Endodermal cell (in vitro differentiated cells): Measurements from ENCODE around the gene BUD31. TPM values are rescaled to one million over a fixed set of nuclear protein-coding genes. Genes with fewer than 3 reads are reported as not detected.

ENCODE experiments used
- DNase-seq: peaks from one replicate; pipeline ENCODE4 v3.0.0-alpha.2; 2017
- H3K27ac ChIP-seq: 2 replicates; pipeline ENCODE4 v1.5.1; 2013; ENCODE audit warnings: mild to moderate bottlenecking, low read depth, low read length, moderate library complexity
- H3K27me3 ChIP-seq: 2 replicates; pipeline ENCODE4 v1.6.1; 2013; ENCODE audit warnings: mild to moderate bottlenecking, low read length, moderate library complexity; ENCODE audit not compliant: insufficient read depth, control insufficient read depth, poor library complexity, severe bottlenecking
- H3K36me3 ChIP-seq: 2 replicates; pipeline ENCODE4 v1.7.0; 2013; ENCODE audit warnings: mild to moderate bottlenecking, low read length, moderate library complexity; ENCODE audit not compliant: control insufficient read depth, insufficient read depth
- H3K4me1 ChIP-seq: one replicate; pipeline ENCODE4 v1.7.0; 2013; ENCODE audit warnings: low read length; ENCODE audit not compliant: control insufficient read depth, insufficient read depth
- H3K4me3 ChIP-seq: 2 replicates; pipeline ENCODE4 v1.5.1; 2013; ENCODE audit warnings: mild to moderate bottlenecking, low read length, moderate library complexity
- H3K9ac ChIP-seq: 2 replicates; pipeline ENCODE4 v1.6.1; 2013; ENCODE audit warnings: mild to moderate bottlenecking, low read length, moderate library complexity; ENCODE audit not compliant: poor library complexity, severe bottlenecking; ENCODE audit errors: extremely low read depth
- H3K9me3 ChIP-seq: 2 replicates; pipeline ENCODE4 v1.6.1; 2013; ENCODE audit warnings: mild to moderate bottlenecking, low read length, moderate library complexity; ENCODE audit not compliant: control insufficient read depth
- H3K27ac Mint-ChIP-seq: 2 replicates; pipeline ENCODE4 v1.8.0; 2020; ENCODE audit warnings: mixed read lengths
- H3K27me3 Mint-ChIP-seq: 2 replicates; pipeline ENCODE4 v1.8.0; 2021; ENCODE audit warnings: mild to moderate bottlenecking, mixed read lengths; ENCODE audit not compliant: insufficient read depth
- H3K36me3 Mint-ChIP-seq: 2 replicates; pipeline ENCODE4 v1.8.0; 2020; ENCODE audit warnings: low read depth, mixed read lengths
- H3K4me1 Mint-ChIP-seq: 2 replicates; pipeline ENCODE4 v1.8.0; 2020; ENCODE audit warnings: mixed read lengths
- H3K4me3 Mint-ChIP-seq: 2 replicates; pipeline ENCODE4 v1.8.0; 2020; ENCODE audit warnings: mild to moderate bottlenecking, moderate library complexity, mixed read lengths
- H3K9me3 Mint-ChIP-seq: 2 replicates; pipeline ENCODE4 v1.8.0; 2020; ENCODE audit warnings: mild to moderate bottlenecking, mixed read lengths
- CTCF ChIP-seq: fragments of 200-600 bp; sonication (generic); conservative IDR thresholded peaks from 2 replicates; pipeline ENCODE4 v1.5.0; 2021; ENCODE audit warnings: antibody characterized with exemption, mild to moderate bottlenecking
- WGBS, 2 experiments: methylation state at CpG; one replicate each; pipeline versions ENCODE4 v1.1.5 to v1.1.7; 2013; ENCODE audit warnings: missing lambda C conversion rate in 2 of 2, mixed read lengths in 1 of 2; ENCODE audit not compliant: insufficient coverage in 1 of 2, insufficient read length in 1 of 2; 5-methylcytosine and 5-hydroxymethylcytosine counted together
- total RNA-seq, 2 donors: library from RNA; stranded (reverse); fragmentation: NEBNext Ultra II Directional in 1 of 2; extraction: Animal tissue kit (Norgen Biotek cat#: 25700) in 1 of 2; gene quantifications; 2 replicates in 1 of 2; 3 replicates in 1 of 2; pipeline ENCODE4 v1.2.1, GENCODE V29; 2021

The BUD31 gene
- total RNA-seq, 2 donors from 2014 or later = 102 to 117 TPM

GRCh38 chr7:99389772-99390171, 19.0 kb upstream of the BUD31 start:
- no peak overlapping the region for H3K27ac Mint-ChIP-seq
- no peaks in the 10 kb centered on the region for H3K4me1 ChIP-seq
- 93 to 96% methylated on average over 11 to 13 of the region's 13 CpGs for WGBS, 2 experiments
- no peak overlapping the region for H3K4me3 ChIP-seq
- peaks cover 46% of the 10 kb centered on the region for H3K36me3 Mint-ChIP-seq
- DNase-seq = no peak
- H3K9me3 Mint-ChIP-seq = no peaks in the 10 kb centered on the region
- H3K4me1 Mint-ChIP-seq = peaks cover 9% of the 10 kb centered on the region
- H3K4me3 Mint-ChIP-seq = no peak overlapping the region
- no peak overlapping the region for H3K27ac ChIP-seq
- H3K27me3 ChIP-seq = no peaks in the 10 kb centered on the region
- H3K9ac ChIP-seq = no peak overlapping the region
- H3K9me3 ChIP-seq = no peaks in the 10 kb centered on the region
- no peaks in the 10 kb centered on the region for H3K27me3 Mint-ChIP-seq
- H3K36me3 ChIP-seq = peaks cover 62% of the 10 kb centered on the region
- no peak for TF ChIP-seq CTCF

GRCh38 chr7:99390941-99391602, 17.7 kb upstream of the BUD31 start:
- no peak overlapping the region for H3K27ac ChIP-seq
- TF ChIP-seq CTCF = no peak
- Mint-ChIP-seq H3K4me3 (peak overlapping the region; percentile 77), H3K4me1 (peaks cover 9% of the 10 kb centered on the region), H3K9me3 (no peaks in the 10 kb centered on the region), H3K27me3 (no peaks in the 10 kb centered on the region), H3K36me3 (peaks cover 53% of the 10 kb centered on the region), H3K27ac (no peak overlapping the region)
- H3K4me3 ChIP-seq = no peak overlapping the region
- H3K9ac ChIP-seq = no peak overlapping the region
- no peaks in the 10 kb centered on the region for H3K4me1 ChIP-seq
- DNase-seq = no peak
- WGBS, 2 experiments = 93 to 96% methylated on average over 14 to 22 of the region's 23 CpGs
- peaks cover 70% of the 10 kb centered on the region for H3K36me3 ChIP-seq
- H3K9me3 ChIP-seq = no peaks in the 10 kb centered on the region
- H3K27me3 ChIP-seq = no peaks in the 10 kb centered on the region

- Mint-ChIP-seq H3K4me1 (peaks cover 9% of the 10 kb centered on the region), H3K4me3 (peak overlapping the region; percentile 77), H3K27ac (no peak overlapping the region), H3K9me3 (no peaks in the 10 kb centered on the region), H3K36me3 (peaks cover 50% of the 10 kb centered on the region), H3K27me3 (no peaks in the 10 kb centered on the region)
- WGBS, 2 experiments = 90 to 99% methylated on average over 8 of the region's 8 CpGs
- H3K27ac ChIP-seq = no peak overlapping the region
- no peaks in the 10 kb centered on the region for H3K4me1 ChIP-seq
- H3K9ac ChIP-seq = no peak overlapping the region
- H3K9me3 ChIP-seq = no peaks in the 10 kb centered on the region
- TF ChIP-seq CTCF = no peak
- no peaks in the 10 kb centered on the region for H3K27me3 ChIP-seq
- no peak for DNase-seq
- H3K4me3 ChIP-seq = peak overlapping the region; percentile 82
- peaks cover 66% of the 10 kb centered on the region for H3K36me3 ChIP-seq
Measured at GRCh38 chr7:99392046-99392445, 16.7 kb upstream of the BUD31 start.
